AG09309 (cell line): ENCODE data around the gene BCORL1.

Source experiments
- DNase-seq: peaks from one replicate; pipeline ENCODE4 v3.0.0-alpha.2; 2010; ENCODE audit warnings: low read depth
- H3K4me3 ChIP-seq: 2 replicates; pipeline ENCODE4 v1.5.1; 2011; ENCODE audit warnings: mild to moderate bottlenecking, low read depth, low read length, moderate library complexity; ENCODE audit not compliant: control insufficient read depth
- TF ChIP-seq, protein P1 (sequence below): IDR thresholded peaks from 2 replicates; pipeline ENCODE4 v1.5.1; 2011; ENCODE audit warnings: mild to moderate bottlenecking, low read depth, low read length, inconsistent platforms; ENCODE audit not compliant: insufficient read depth, control insufficient read depth; ENCODE audit errors: missing control alignments

Gene BCORL1

DNA sequence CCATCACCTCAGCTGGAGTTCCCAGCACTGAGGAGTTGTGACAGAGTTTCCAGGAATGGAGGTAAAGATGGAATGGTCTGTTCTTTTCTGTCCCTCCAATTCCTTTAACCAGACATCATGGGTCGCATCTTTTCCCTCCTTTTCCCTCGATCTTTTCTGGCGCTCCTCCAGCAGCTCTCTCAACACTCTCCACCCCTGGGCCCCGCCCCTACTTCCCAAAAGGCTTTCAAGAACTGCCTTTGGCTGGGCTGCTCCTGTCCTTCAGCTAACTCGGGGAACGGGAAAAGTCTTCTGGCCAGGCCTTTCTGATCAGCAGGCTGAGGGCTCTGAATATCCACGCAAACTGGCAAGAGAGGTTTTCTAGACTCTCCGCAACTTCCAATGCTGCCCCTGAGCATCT, 42.4 kb upstream of the BCORL1 start:
- DNase-seq, result no peak
- H3K4me3 ChIP-seq, result no peak overlapping the region
- TF ChIP-seq, protein P1, sequence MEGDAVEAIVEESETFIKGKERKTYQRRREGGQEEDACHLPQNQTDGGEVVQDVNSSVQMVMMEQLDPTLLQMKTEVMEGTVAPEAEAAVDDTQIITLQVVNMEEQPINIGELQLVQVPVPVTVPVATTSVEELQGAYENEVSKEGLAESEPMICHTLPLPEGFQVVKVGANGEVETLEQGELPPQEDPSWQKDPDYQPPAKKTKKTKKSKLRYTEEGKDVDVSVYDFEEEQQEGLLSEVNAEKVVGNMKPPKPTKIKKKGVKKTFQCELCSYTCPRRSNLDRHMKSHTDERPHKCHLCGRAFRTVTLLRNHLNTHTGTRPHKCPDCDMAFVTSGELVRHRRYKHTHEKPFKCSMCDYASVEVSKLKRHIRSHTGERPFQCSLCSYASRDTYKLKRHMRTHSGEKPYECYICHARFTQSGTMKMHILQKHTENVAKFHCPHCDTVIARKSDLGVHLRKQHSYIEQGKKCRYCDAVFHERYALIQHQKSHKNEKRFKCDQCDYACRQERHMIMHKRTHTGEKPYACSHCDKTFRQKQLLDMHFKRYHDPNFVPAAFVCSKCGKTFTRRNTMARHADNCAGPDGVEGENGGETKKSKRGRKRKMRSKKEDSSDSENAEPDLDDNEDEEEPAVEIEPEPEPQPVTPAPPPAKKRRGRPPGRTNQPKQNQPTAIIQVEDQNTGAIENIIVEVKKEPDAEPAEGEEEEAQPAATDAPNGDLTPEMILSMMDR, result no peak

- TF ChIP-seq, protein P1, result no peak
- no peak overlapping the region for H3K4me3 ChIP-seq
- no peak for DNase-seq
These were observed 41.7 kb upstream of the BCORL1 start for GRCh38 chrX:129940721-129941120.

- no peak overlapping the region for H3K4me3 ChIP-seq
- no peak for DNase-seq
- TF ChIP-seq, protein P1, result no peak
These were observed 37.3 kb upstream of the BCORL1 start for GRCh38 chrX:129945131-129945530.

- no peak overlapping the region; the same call in 1 of the 2 replicates for H3K4me3 ChIP-seq
- no peak for DNase-seq
- TF ChIP-seq, protein P1, result no peak
These were observed 29.1 kb upstream of the BCORL1 start for GRCh38 chrX:129953334-129953648.

GRCh38 chrX:129953881-129954280, 28.6 kb upstream of the BCORL1 start:
- no peak overlapping the region for H3K4me3 ChIP-seq
- TF ChIP-seq, protein P1, result no peak
- no peak for DNase-seq

- TF ChIP-seq, protein P1, result no peak
- no peak overlapping the region for H3K4me3 ChIP-seq
- DNase-seq, result no peak
These were observed 27.6 kb upstream of the BCORL1 start for GRCh38 chrX:129954804-129955203.

DNA sequence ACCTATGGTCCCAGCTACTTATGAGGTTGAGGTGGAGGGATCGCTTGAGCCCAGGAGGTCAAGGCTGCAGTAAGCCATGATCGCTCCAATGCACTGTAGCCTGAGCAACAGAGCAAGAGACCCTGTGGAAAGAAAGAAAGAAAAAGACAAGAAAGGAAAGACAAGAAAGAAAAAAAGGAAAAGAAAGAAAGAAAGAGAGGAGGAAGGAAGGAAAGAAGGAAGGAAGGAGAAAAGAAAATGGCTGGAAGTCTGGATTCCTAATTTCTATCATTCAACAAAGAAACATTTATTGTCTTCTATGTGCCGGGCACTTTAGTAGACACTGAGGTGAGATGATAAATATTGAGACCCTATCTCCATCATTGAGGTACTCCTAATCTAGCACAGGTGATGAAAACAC, 26.8 kb upstream of the BCORL1 start:
- TF ChIP-seq, protein P1, result no peak
- no peak overlapping the region for H3K4me3 ChIP-seq
- no peak for DNase-seq
